Measurements from ENCODE around the gene CDKAL1.

DNA sequence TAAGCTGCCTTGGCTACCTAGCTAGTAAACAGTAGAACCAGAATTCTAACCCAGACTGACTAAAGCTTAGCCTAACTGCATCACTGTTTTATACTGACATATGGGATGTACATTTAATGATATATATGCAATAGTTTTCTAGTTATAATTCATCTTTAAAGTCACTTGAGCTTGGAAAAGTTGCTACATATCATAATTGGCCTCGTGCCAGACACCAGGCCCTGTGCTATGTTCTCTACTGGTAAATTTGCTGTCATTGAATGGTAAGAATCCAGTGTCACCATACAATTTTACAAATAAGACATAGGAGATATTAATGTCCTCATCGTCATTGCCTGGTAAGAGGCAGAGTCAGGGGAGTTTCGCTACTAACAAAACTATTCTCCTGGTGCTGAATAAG is 396.8 kb downstream of the CDKAL1 start:
- TF ChIP-seq CTCF (IDR thresholded peaks at IDR 0.05) (no peak), EZH2 (IDR thresholded peaks at IDR 0.05) (no peak)

Data from neural progenitor cell (in vitro differentiated cells).